ENCODE measurements around the gene ZNF608.

ZNF608 gene

DNA sequence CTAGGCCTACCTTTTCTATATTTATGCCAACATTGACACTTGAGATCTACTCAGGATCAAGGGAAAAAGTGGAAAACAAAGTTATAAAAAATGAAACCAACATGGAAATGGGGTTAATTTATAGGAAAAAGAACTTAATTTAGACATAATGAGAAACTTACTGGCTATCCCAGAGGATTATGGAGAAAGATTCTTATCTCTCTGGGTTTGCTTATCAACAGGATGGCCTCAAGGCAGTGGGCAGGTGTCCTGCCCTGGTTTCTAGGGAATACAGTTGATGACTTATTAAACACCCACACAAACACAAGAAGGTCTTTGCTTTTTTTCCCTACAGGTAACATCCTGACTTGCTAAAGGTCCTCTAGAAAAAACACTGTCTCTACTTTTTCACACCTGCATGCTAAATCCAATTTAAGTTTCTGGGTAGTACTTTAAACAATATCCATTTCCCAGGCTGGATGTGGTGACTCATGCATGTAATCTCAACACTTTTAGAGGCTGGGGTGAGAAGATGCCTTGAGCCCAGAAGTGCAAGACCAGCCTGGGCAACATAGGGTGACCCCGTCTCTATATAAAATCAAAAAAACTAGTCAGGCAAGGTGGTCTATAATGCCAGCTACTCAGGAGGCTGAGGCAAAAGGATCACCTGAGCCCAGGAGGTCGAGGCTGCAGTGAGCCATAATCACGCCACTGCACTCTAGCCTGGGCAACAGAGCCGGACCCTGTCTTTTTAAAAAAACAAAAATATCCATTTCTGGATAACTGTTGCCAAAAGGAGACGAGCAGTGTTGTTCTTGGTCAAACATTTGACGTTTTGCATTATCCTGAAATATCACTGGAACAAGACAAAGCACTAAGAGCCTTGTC lies 6.6 kb upstream of the ZNF608 start:
- Histone ChIP-seq H3K27me3 (ENCODE audit: insufficient read depth, poor library complexity, severe bottlenecking) (no peaks in the 10 kb centered on the region), H3K27ac (replicated peaks) (no peak overlapping the region), H3K4me3 (replicated peaks; ENCODE audit: insufficient read depth, low read length) (no peak overlapping the region)
- no peak for DNase-seq (ENCODE audit: low read depth in 1 of 2, low spot score in 1 of 2)
- TF ChIP-seq, protein P1, sequence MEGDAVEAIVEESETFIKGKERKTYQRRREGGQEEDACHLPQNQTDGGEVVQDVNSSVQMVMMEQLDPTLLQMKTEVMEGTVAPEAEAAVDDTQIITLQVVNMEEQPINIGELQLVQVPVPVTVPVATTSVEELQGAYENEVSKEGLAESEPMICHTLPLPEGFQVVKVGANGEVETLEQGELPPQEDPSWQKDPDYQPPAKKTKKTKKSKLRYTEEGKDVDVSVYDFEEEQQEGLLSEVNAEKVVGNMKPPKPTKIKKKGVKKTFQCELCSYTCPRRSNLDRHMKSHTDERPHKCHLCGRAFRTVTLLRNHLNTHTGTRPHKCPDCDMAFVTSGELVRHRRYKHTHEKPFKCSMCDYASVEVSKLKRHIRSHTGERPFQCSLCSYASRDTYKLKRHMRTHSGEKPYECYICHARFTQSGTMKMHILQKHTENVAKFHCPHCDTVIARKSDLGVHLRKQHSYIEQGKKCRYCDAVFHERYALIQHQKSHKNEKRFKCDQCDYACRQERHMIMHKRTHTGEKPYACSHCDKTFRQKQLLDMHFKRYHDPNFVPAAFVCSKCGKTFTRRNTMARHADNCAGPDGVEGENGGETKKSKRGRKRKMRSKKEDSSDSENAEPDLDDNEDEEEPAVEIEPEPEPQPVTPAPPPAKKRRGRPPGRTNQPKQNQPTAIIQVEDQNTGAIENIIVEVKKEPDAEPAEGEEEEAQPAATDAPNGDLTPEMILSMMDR (IDR thresholded peaks at IDR 0.05; ENCODE audit: insufficient read depth, low read length), result no peak
- no peak for TF ChIP-seq POLR2AphosphoS5 (IDR thresholded peaks at IDR 0.05; ENCODE audit: low read depth)
- no peak for TF ChIP-seq GABPA (IDR thresholded peaks at IDR 0.05; ENCODE audit: low read depth)
- no peak for TF ChIP-seq REST (IDR thresholded peaks at IDR 0.05; ENCODE audit: insufficient replicate concordance, low read depth)
- no peak for TF ChIP-seq SPI1 (IDR thresholded peaks at IDR 0.05; ENCODE audit: borderline replicate concordance, low read depth)

DNA sequence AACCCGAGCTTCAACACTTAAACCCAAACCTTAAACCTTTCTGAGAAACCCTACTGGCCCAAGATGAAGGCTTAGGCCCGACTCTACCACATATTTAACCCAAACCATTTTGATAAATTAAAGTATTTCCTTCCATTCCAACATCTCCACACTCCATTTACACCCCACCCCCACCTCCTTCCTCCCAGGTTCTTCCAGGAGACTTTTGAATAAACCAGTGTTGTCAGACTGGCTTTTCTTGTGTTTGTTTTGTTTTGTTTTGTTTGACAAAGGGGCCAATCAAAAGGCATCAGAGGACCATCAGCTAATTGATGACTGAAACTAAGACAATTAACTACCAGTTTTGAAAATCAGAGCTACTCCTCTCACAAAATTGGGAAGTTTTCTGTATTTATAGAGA lies 4.6 kb upstream of the ZNF608 start:
- Histone ChIP-seq H3K27ac (replicated peaks) (no peak overlapping the region), H3K4me3 (replicated peaks; ENCODE audit: insufficient read depth, low read length) (no peak overlapping the region), H3K27me3 (ENCODE audit: insufficient read depth, poor library complexity, severe bottlenecking) (no peaks in the 10 kb centered on the region)
- TF ChIP-seq SPI1 (IDR thresholded peaks at IDR 0.05; ENCODE audit: borderline replicate concordance, low read depth) (no peak), GABPA (IDR thresholded peaks at IDR 0.05; ENCODE audit: low read depth) (no peak), POLR2AphosphoS5 (IDR thresholded peaks at IDR 0.05; ENCODE audit: low read depth) (no peak), REST (IDR thresholded peaks at IDR 0.05; ENCODE audit: insufficient replicate concordance, low read depth) (no peak)
- TF ChIP-seq, protein P1 (IDR thresholded peaks at IDR 0.05; ENCODE audit: insufficient read depth, low read length), result no peak
- DNase-seq (ENCODE audit: low read depth in 1 of 2, low spot score in 1 of 2), result no peak

- peak in 1 of 2 experiments; percentile 1 for DNase-seq (ENCODE audit: low read depth in 1 of 2, low spot score in 1 of 2)
- Histone ChIP-seq H3K27ac (replicated peaks) (no peak overlapping the region), H3K4me3 (replicated peaks; ENCODE audit: insufficient read depth, low read length) (peak overlapping the region; percentile 6; the same call in 1 of the 2 replicates), H3K27me3 (ENCODE audit: insufficient read depth, poor library complexity, severe bottlenecking) (no peaks in the 10 kb centered on the region)
- TF ChIP-seq REST (IDR thresholded peaks at IDR 0.05; ENCODE audit: insufficient replicate concordance, low read depth) (no peak), POLR2AphosphoS5 (IDR thresholded peaks at IDR 0.05; ENCODE audit: low read depth) (no peak), GABPA (IDR thresholded peaks at IDR 0.05; ENCODE audit: low read depth) (no peak), SPI1 (IDR thresholded peaks at IDR 0.05; ENCODE audit: borderline replicate concordance, low read depth) (no peak)
- TF ChIP-seq, protein P1 (IDR thresholded peaks at IDR 0.05; ENCODE audit: insufficient read depth, low read length), result no peak
These were observed 2.5 kb upstream of the ZNF608 start for GRCh38 chr5:124748687-124749594.

All from HL-60 (cell line).